ENCODE measurements around the gene RPL21.

DNA sequence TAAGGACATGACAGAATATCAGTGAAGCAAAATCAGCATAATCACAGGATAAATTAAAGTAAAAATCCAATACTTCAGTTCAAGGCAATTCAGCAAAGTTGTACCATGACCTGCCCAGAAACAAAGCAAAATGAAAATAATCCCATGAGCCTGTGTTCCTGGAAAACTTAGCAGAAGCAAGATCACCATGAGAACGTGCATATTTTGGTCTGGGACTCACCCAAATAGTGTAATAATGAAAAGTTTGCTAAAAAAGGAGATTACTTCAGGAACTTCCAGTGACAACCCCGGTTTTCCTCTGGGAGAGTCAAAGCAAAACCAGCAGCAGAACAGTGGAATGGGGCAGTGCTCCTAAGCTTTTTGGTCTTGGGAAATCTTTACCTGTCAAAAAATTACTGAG lies 14.9 kb upstream of the RPL21 start:
- TF ChIP-seq CTCF (IDR thresholded peaks at IDR 0.05), result no peak
- TF ChIP-seq POLR2AphosphoS5 (IDR thresholded peaks at IDR 0.05), result no peak
- no peak for TF ChIP-seq POLR2A (IDR thresholded peaks at IDR 0.05)
